Non-pigmented ciliary epithelial cell (primary cell): ENCODE measurements around the gene RNASET2.
"Not testable (repeated sequence)": the region's sequence is repeated elsewhere in the genome, so short reads cannot be mapped to it uniquely, and the experiment has no call there.

Source experiments
- DNase-seq: peaks from one replicate; pipeline ENCODE4 v3.0.0-alpha.2; 2010; ENCODE audit warnings: low read depth

The RNASET2 gene

GRCh38 chr6:166969390-166970002, 13.1 kb upstream of the RNASET2 start:
- no peak for DNase-seq

DNA sequence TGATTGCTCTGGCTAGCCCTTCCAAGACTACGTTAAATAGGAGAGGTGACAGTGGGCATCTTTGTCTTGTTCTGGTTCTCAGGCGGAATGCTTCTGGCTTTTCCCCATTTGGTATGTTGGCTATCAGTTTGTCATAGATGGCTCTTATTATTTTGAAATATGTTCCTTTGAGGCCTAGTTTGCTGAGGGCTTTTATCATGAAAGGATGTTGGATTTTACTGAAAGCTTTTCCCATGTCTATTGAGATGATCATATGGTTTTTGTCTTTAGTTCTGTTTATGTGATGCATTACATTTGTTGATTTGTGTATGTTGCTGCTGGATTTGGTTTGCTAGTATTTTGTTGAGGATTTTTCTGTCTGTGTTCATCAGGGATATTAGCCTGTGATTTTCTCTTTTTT, 9.9 kb upstream of the RNASET2 start:
- no peak for DNase-seq

DNA sequence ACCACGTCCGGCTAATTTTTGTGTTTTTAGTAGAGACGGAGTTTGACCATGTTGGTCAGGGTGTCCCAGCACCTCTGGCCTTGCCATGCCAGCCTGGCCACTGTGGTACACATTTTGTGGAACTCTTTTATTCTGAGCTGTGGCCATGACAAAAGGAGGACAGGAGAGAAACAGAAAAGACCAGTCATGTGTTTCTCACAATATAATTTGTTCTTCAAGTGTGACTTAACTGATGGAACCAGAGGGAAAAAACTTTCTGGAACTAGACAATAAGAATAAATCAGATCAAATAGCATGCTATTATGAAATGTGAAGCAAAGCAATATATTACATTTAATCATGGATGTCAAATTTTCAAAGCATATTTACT, 4.2 kb upstream of the RNASET2 start:
- DNase-seq: no peak

DNA sequence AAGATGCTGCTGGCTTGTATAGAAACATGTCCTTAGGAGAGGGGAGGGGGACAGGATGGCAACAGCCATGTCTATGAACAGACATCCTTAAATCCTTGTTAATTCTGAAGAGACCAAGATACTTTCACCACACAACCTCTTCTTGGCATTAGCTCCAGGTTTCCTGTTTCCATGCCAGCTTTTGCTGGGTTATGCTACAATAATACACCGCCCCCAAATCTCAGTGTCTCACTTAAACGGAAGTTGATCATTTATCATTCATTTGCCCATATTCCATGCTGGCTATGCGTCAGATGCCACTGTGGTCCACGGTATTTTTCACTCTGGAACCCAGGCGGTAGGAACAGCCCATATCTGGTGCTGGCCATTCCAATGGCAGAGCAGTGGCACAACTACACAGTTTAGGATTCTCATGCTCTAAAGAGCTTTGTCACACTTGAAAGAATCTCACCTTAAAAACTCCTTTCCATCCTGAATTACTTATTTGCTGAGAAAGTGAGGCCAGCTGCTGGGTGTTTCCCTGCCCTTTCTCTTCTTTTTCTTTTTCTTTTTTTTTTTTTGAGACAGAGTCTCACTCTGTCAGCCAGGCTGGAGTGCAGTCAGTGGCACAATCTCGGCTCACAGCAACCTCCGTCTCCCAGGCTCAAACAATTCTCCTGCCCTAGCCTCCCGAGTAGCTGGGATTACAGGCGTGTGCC, 3.7 kb upstream of the RNASET2 start:
- DNase-seq: no peak

DNA sequence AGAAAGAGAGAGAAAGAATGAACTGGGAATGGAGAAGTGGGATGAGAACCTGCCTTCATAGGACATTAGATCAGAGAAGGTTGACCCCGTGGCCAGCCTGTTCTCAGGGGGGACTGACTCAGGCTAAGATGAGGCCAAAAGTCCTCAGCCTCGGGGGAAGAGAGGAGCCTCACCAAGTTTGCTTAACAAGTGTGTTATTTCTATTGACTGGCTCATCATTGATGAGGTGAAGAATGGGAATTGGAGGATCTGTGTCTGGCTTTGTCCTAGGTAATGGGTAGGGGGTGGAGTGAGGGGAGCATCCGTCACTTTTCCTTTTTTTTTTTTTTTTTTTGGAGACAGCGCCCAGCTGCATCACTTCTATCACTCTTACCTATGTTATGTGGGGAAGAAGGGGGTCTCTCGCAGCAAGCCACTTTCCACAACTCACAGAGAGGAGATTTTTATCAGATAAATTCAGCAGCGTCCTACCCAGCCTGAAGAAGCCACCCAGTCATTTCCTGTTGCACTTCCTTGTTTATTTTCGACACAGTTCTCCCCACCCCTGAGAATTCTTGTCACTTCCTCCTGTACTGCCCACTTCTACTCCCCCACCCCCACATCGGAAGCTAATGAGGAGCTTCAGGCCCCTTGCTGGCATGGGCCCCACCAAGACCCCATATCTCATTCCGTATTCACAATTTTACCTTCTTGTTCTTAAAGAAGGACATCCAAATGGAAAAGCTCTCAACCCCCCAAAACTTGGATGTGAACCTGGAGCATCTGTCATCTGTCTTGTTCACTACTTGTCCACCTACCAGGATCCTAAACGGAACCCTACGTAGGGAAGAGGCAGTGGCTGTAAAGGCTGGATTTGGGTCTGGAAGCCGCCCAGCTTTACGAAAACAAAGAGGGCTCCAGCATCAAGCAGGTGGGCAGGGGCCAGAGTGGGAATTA, 2.8 kb upstream of the RNASET2 start:
- DNase-seq: no peak

DNA sequence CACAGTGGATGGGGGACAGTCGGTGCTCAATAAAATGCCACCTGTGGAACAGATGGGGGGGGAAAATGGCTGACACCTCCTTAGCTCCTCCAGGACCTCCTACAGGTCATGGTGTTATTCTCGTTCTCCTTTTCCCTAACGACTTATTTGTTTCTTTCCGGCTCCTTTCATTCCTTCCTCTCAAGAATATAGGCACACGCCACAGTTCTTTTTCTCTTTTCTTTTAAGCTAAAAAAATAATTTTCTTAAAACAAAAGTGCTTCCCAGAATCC, 1.4 kb upstream of the RNASET2 start:
- no peak for DNase-seq

DNA sequence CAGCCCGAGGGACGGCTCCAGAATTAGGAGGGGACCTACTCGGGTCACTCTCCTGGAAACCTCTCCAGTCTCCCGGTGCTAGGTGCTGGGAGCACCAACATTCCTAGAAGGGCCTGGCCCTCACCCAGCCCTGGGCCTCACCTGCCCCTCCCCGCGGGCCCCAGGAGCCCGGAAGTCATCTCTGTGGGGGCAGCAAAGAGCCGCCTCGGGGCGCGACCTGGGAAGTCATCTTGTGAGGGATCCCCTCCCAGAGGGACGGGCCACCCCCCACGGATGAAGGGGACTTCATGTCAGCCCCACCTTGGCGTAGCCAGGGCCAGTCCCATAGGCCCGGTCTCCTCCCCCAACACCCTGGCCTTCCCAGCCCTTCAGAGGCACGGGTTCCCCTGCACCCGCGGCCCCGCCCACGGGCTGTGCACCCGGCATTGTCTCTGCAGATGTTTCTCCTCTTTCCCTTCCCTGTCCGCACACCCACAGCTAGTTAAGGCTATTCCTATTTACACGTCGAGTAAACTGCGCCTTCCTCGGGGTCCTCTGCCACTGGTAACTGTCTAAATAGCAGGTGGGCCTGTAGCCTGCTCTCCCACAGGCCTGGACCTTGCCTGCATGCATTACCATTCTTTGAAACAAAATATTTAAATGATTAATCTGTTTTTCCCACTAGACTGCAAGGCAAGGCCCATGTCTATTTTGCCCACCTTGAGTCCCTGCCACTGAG, 896 bp upstream of the RNASET2 start:
- DNase-seq: no peak

GRCh38 chr6:166955865-166956443, 396 bp downstream of the RNASET2 start:
- no peak for DNase-seq

DNA sequence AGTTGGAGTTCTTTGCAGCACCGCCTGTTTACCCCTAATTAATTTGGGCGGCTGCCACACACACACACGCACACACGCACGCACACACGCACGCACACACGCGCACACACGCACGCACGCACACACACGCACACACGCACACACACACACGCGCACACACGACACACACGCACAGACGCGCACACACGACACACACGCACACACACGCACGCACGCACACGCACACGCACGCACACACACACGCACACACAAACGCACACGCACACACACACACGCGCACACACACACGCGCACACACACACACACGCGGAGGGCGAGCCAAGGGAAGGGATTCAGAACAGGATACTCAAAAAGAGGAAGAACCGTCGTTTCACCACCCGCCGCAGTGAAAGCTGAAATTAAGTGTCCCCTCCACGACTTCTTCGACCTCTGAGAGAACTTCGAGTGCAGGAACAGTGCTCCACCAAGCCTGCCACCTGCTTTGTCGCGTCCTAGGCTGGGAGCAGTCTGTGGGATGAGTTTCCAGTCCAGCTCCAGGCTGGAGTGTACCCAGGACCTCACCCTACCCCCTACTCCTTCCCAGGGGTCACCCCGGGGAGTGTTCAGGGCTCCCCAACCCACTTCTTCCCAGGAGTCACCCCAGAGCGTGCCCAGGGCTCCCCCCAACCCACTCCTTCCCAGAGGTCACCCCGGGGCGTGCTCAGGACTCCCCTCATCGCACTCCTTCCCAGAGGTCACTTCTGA, 1.1 kb downstream of the RNASET2 start:
- DNase-seq: no peak

DNA sequence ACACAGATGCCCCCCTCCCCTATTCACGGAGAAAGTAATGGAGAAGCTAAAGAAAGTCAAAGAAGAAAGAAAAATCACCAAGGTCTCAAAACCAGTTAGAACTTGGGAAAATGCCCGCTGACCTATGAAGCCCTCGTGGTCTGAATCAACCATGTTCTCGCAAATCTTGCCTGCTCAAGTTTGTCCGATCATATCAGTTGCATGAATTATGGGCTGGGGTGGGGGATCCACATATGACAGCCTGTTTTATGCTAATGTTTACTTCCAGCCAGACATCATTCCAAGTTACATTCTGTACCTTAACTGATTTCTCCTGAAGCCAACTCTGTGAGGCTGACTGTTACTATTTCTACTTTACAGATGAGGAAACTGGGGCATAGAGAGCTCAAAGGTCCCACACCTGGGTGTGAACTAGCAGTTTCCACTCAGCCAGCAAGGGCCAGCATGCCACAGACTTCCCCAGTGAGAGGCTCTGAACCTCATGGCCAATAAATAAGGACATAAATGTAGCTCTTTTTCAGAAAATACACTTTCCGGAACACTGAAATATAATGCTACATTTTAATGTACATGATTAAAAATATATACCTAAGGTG, 2.1 kb downstream of the RNASET2 start:
- no peak for DNase-seq

- no peak for DNase-seq
These were observed 3.5 kb downstream of the RNASET2 start for GRCh38 chr6:166952567-166953486.

DNA sequence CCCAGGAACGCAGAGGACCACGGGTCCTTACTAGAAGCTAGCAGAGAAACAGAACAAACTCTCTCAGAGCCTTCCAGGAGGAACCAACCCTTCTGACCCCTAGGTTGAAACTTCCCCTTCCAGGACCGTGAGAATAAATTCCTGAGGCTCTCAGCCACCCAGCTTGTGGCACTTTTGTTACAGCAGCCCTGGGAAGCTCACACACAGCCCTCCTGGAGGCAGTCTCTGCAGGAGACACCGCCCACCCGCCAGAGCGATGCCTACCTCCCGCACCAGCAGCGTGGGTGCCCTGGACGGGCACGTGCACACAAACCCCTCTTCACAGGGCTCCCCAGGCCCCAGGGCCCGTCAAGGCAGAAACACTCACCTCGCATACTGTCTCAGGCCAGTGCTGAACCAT, 4.2 kb downstream of the RNASET2 start:
- no peak for DNase-seq

DNA sequence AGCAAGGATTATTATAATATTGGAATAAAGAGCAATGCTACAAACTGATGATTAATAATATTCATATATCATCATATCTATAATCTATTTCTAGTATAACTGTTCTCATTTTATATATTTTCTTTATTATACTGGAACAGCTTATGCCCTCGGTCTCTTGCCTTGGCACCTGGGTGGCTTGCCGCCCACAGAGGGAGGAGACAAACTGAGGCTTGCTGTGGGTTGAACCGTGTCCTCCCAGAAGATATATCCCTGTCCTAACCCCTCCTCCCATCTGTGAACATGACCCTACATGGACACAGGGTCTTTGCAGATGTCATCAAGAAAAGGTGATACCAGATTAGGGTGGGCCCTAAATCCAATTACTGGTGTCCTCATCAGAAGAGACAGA, 4.7 kb downstream of the RNASET2 start:
- DNase-seq: no peak

GRCh38 chr6:166950892-166951669, 5.3 kb downstream of the RNASET2 start:
- DNase-seq: not testable (repeated sequence)

- DNase-seq: no peak
These were observed 5.9 kb downstream of the RNASET2 start for GRCh38 chr6:166950443-166950821.

- no peak for DNase-seq
These were observed 6.6 kb downstream of the RNASET2 start for GRCh38 chr6:166949528-166950442.

- not testable (repeated sequence) for DNase-seq
These were observed 7.6 kb downstream of the RNASET2 start for GRCh38 chr6:166948724-166949123.

GRCh38 chr6:166947251-166947650, 9.1 kb downstream of the RNASET2 start:
- no peak for DNase-seq
